GM06990 (cell line): ENCODE measurements around the gene ADAMTS4.

Experiments
- DNase-seq: peaks from one replicate; pipeline ENCODE4 v3.0.0-alpha.2; 2011; ENCODE audit not compliant: insufficient read length; ENCODE audit errors: extremely low read depth
- H3K27me3 ChIP-seq: replicated peaks from 2 replicates; pipeline ENCODE4 v1.6.0; 2011; ENCODE audit warnings: low read length; ENCODE audit not compliant: control insufficient read depth, insufficient read depth
- H3K36me3 ChIP-seq: 2 replicates; pipeline ENCODE4 v1.5.1; 2011; ENCODE audit warnings: low read length; ENCODE audit not compliant: control insufficient read depth, insufficient read depth
- H3K4me3 ChIP-seq: replicated peaks from 2 replicates; pipeline ENCODE4 v1.5.1; 2011; ENCODE audit warnings: low read depth, mild to moderate bottlenecking, control low read depth, low read length
- TF ChIP-seq, protein P1 (sequence below): IDR thresholded peaks from 2 replicates; pipeline ENCODE4 v1.5.1; 2011; ENCODE audit warnings: low read length, control low read depth, mild to moderate bottlenecking, inconsistent platforms; ENCODE audit not compliant: insufficient read depth, poor library complexity, severe bottlenecking

The ADAMTS4 gene

DNA sequence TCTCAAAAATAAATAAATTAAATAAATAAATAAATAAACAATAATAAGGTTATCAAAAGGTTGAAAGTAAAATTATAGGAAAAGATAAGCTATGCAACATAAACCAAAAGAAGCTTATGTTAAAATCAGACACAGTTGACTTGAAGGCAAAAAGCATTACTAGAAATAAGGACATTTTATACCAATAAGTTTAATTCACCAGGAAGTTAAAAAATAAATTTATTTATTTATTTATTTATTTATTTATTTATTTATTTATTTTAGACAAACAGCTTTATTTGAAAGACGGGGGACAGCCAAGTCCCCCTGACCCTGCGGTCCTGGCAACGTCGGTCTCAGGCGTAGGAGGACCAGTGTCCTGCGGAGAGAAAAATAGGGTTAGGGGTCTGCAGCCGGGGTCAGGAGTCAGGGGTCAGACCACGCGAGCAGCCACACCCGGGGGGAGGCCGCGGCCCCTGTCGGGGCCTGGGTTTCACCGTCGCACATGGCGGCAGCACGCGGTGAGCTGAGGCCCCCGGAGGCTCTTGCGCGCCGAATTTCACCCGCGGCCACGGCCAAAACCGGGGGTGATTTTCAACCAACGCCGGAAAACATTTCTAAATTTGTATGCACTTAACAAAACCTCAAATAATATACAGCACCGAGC, 58.0 kb downstream of the ADAMTS4 start:
- no peaks in the 10 kb centered on the region for H3K27me3 ChIP-seq
- no peak for DNase-seq
- TF ChIP-seq, protein P1, sequence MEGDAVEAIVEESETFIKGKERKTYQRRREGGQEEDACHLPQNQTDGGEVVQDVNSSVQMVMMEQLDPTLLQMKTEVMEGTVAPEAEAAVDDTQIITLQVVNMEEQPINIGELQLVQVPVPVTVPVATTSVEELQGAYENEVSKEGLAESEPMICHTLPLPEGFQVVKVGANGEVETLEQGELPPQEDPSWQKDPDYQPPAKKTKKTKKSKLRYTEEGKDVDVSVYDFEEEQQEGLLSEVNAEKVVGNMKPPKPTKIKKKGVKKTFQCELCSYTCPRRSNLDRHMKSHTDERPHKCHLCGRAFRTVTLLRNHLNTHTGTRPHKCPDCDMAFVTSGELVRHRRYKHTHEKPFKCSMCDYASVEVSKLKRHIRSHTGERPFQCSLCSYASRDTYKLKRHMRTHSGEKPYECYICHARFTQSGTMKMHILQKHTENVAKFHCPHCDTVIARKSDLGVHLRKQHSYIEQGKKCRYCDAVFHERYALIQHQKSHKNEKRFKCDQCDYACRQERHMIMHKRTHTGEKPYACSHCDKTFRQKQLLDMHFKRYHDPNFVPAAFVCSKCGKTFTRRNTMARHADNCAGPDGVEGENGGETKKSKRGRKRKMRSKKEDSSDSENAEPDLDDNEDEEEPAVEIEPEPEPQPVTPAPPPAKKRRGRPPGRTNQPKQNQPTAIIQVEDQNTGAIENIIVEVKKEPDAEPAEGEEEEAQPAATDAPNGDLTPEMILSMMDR: no peak
- no peaks in the 10 kb centered on the region; the same call in 1 of the 2 replicates for H3K36me3 ChIP-seq
- no peak overlapping the region for H3K4me3 ChIP-seq

DNA sequence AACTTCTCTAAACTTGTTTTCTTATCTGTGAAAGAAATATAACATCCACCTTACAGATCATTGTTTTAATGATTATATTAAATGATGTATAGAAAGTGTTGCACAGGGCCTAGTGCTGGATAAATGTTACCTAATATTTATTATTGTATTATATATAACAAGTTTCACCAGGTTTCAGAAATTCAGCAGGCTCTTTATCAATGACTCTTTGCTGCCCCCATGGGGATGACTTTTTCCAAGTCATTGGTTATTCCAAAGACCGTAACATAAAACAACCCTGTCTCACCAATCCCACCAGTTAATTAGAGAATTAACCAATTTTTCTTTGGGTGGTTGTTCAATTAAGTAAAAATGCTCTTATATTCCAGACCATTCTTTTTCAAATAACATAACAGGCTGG, 59.1 kb downstream of the ADAMTS4 start:
- no peaks in the 10 kb centered on the region; the same call in 1 of the 2 replicates for H3K36me3 ChIP-seq
- DNase-seq: no peak
- no peak overlapping the region for H3K4me3 ChIP-seq
- H3K27me3 ChIP-seq: no peaks in the 10 kb centered on the region
- TF ChIP-seq, protein P1: peak; percentile 48

DNA sequence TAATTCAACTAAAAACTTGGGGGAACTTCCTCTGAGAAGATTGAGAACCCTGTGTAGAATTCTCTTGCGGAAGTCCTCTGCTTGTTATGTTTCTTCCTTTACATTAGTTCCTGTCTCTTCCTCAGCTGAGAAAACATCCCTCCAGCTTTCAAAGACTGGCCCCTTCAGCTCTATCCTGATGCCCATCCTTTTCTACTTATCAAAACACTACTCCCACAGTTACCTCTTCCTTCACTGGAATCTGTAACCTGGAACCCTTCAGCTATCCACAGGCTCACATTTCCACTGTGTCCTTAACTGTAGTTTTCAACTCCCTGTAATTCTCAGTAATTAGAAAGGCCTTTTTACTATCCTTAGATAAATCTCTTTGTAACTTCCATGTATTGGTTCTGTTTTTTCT, 60.4 kb downstream of the ADAMTS4 start:
- Histone ChIP-seq H3K27me3 (no peaks in the 10 kb centered on the region), H3K36me3 (no peaks in the 10 kb centered on the region; the same call in 1 of the 2 replicates), H3K4me3 (no peak overlapping the region)
- TF ChIP-seq, protein P1: no peak
- DNase-seq: no peak

DNA sequence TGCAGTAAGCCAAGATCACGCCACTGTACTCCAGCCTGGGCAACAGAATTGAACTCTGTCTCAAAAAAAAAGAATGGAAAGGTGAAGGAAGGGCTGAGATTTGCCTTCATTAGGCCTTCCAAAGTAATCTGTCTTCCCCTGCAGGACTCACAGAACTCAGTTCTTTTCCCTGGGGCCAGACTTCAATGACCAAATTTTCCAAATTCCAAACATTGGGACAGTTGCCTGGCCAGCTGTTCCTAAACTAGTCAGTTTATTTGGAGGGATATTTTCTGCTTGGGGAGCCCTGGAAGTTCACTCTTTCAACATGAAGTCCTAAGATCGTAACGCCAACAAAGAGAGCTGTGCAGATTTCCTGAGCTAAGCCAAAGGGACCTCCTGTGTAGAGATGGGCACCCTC, 61.0 kb downstream of the ADAMTS4 start:
- no peaks in the 10 kb centered on the region; the same call in 1 of the 2 replicates for H3K36me3 ChIP-seq
- DNase-seq: no peak
- H3K4me3 ChIP-seq: no peak overlapping the region
- TF ChIP-seq, protein P1: no peak
- H3K27me3 ChIP-seq: no peaks in the 10 kb centered on the region
